H1 (cell line): ENCODE data around the gene JPH2. TPM values are rescaled to one million over a fixed set of nuclear protein-coding genes. Genes with fewer than 3 reads are reported as not detected.
A peak's percentile ranks its signal among the peaks of the same experiment; 100 is the strongest.

ENCODE experiments used
- CTCF ChIA-PET: fragments of 300-600 bp; sonication (Branson Sonifier 250); formaldehyde crosslinking; loops from one replicate; lab custom pipeline; 2021; ENCODE audit not compliant: partially characterized antibody; lab: Charles Lee
- POLR2A ChIA-PET: fragments of 300-600 bp; sonication (Branson Sonifier 250); formaldehyde crosslinking; loops from one replicate; lab custom pipeline; 2021; ENCODE audit warnings: inconsistent platforms; ENCODE audit not compliant: partially characterized antibody; lab: Charles Lee
- DNase-seq, 2 experiments: peaks; one replicate each; pipeline versions ENCODE4 v3.0.0 to v3.0.0-alpha.2; 2010 to 2022; ENCODE audit warnings: low spot score in 2 of 2, low read depth in 1 of 2, mixed read lengths in 1 of 2
- FAIRE-seq: peaks from 2 replicates; lab custom pipeline; 2011; peaks lifted over from hg19 to GRCh38; lab: Jason Lieb, UNC
- H2AFZ ChIP-seq: 2 replicates; pipeline ENCODE4 v1.8.1; 2012; ENCODE audit warnings: low read length, inconsistent platforms
- H2AK5ac ChIP-seq: 2 replicates; pipeline ENCODE4 v1.6.1; 2013; ENCODE audit warnings: low read depth, low read length
- H2BK120ac ChIP-seq: replicated peaks from 2 replicates; pipeline ENCODE3; 2013; ENCODE audit warnings: low read depth, low read length, inconsistent platforms
- H2BK12ac ChIP-seq: 2 replicates; pipeline ENCODE4 v1.6.1; 2013; ENCODE audit warnings: low read depth, low read length
- H2BK15ac ChIP-seq: 2 replicates; pipeline ENCODE4 v1.6.1; 2013; ENCODE audit warnings: low read length
- H2BK20ac ChIP-seq: 2 replicates; pipeline ENCODE4 v1.6.1; 2013; ENCODE audit warnings: low read length
- H2BK5ac ChIP-seq: 2 replicates; pipeline ENCODE4 v1.6.1; 2013; ENCODE audit warnings: low read depth, low read length
- H3K14ac ChIP-seq: 2 replicates; pipeline ENCODE4 v1.6.1; 2013; ENCODE audit warnings: inconsistent platforms; ENCODE audit not compliant: insufficient read length
- H3K18ac ChIP-seq: 2 replicates; pipeline ENCODE4 v1.6.1; 2013; ENCODE audit warnings: low read length; ENCODE audit errors: extremely low read depth
- H3K23ac ChIP-seq: 2 replicates; pipeline ENCODE4 v1.6.1; 2013; ENCODE audit warnings: inconsistent platforms; ENCODE audit not compliant: insufficient read length
- H3K23me2 ChIP-seq: 2 replicates; pipeline ENCODE4 v1.6.1; 2013; ENCODE audit warnings: low read depth, low read length
- H3K27ac ChIP-seq: 2 replicates; pipeline ENCODE4 v1.6.1; 2011; ENCODE audit warnings: low read depth, low read length, inconsistent platforms
- H3K27me3 ChIP-seq, 4 experiments: replicated peaks in 1 of 4; 1 replicate in 1 of 4; 2 replicates in 3 of 4; pipeline versions ENCODE4 v1.6.1 to v1.8.1; 2011 to 2013; ENCODE audit warnings: low read length in 3 of 4, mild to moderate bottlenecking in 3 of 4, inconsistent platforms in 2 of 4, mixed read lengths in 2 of 4, moderate library complexity in 1 of 4; ENCODE audit not compliant: control insufficient read depth in 3 of 4, insufficient read depth in 3 of 4; ENCODE audit errors: extremely low read depth in 1 of 4
- H3K36me3 ChIP-seq, 4 experiments: 2 replicates each; pipeline versions ENCODE4 v1.6.1 to v1.8.1; 2011 to 2013; ENCODE audit warnings: mild to moderate bottlenecking in 4 of 4, low read length in 3 of 4, moderate library complexity in 2 of 4, control low read depth in 1 of 4, inconsistent platforms in 1 of 4; ENCODE audit not compliant: insufficient read depth in 4 of 4, control insufficient read depth in 2 of 4
- H3K4ac ChIP-seq: replicated peaks from 2 replicates; pipeline ENCODE3; 2013; ENCODE audit warnings: low read length, low read depth, mixed read lengths, inconsistent platforms; ENCODE audit not compliant: insufficient read length
- H3K4me1 ChIP-seq, 4 experiments: replicated peaks in 1 of 4; 1 replicate in 1 of 4; 2 replicates in 3 of 4; pipeline versions ENCODE4 v1.6.1 to v1.8.1; 2011 to 2013; ENCODE audit warnings: low read length in 3 of 4, inconsistent platforms in 2 of 4, mixed read lengths in 1 of 4; ENCODE audit not compliant: insufficient read depth in 4 of 4, control insufficient read depth in 3 of 4
- H3K4me2 ChIP-seq, 2 experiments: 2 replicates each; pipeline versions ENCODE4 v1.6.1 to v1.8.1; 2011 to 2013; ENCODE audit warnings: low read depth in 2 of 2, low read length in 2 of 2, control low read depth in 1 of 2, inconsistent platforms in 1 of 2, mild to moderate bottlenecking in 1 of 2; ENCODE audit not compliant: insufficient read depth in 1 of 2
- H3K4me3 ChIP-seq, 4 experiments: fragments of 200-600, 300-600 bp in 1 of 4; sonication (generic), shearing (Covaris generic), sonication (Bioruptor Twin) in 1 of 4; 2 replicates each; pipeline versions ENCODE4 v1.5.1 to v1.8.1; 2011 to 2016; ENCODE audit warnings: low read length in 4 of 4, low read depth in 3 of 4, control low read depth in 2 of 4, inconsistent platforms in 2 of 4, mild to moderate bottlenecking in 2 of 4, mixed read lengths in 1 of 4, moderate library complexity in 1 of 4; ENCODE audit not compliant: insufficient read depth in 2 of 4; ENCODE audit errors: extremely low read depth in 1 of 4
- H3K56ac ChIP-seq: replicated peaks from 2 replicates; pipeline ENCODE3; 2013; ENCODE audit warnings: low read depth, mild to moderate bottlenecking, mixed read lengths, low read length, inconsistent platforms; ENCODE audit not compliant: insufficient read length
- H3K79me1 ChIP-seq: 2 replicates; pipeline ENCODE4 v1.6.1; 2013; ENCODE audit warnings: low read depth, low read length, control low read depth
- H3K79me2 ChIP-seq, 2 experiments: 2 replicates each; pipeline versions ENCODE4 v1.6.1 to v1.8.1; 2012 to 2013; ENCODE audit warnings: low read length in 2 of 2, mild to moderate bottlenecking in 2 of 2, inconsistent platforms in 1 of 2; ENCODE audit not compliant: insufficient read depth in 2 of 2, control insufficient read depth in 1 of 2
- H3K9ac ChIP-seq, 4 experiments: replicated peaks in 1 of 4; 1 replicate in 1 of 4; 2 replicates in 3 of 4; pipeline versions ENCODE4 v1.6.1 to v1.8.1; 2011 to 2013; ENCODE audit warnings: low read depth in 3 of 4, low read length in 3 of 4, control low read depth in 2 of 4, mild to moderate bottlenecking in 2 of 4, moderate library complexity in 2 of 4, inconsistent platforms in 1 of 4; ENCODE audit errors: extremely low read depth in 1 of 4
- H3K9me3 ChIP-seq, 2 experiments: 2 replicates each; pipeline versions ENCODE4 v1.6.1 to v1.8.1; 2012 to 2013; ENCODE audit warnings: mild to moderate bottlenecking in 2 of 2, moderate library complexity in 2 of 2, control low read depth in 1 of 2, inconsistent platforms in 1 of 2, low read depth in 1 of 2, low read length in 1 of 2, mixed read lengths in 1 of 2; ENCODE audit not compliant: insufficient read depth in 2 of 2
- H4K20me1 ChIP-seq, 2 experiments: replicated peaks in 1 of 2; 2 replicates each; pipeline versions ENCODE3 to v1.8.1; 2011 to 2013; ENCODE audit warnings: inconsistent platforms in 2 of 2, low read length in 2 of 2, mild to moderate bottlenecking in 1 of 2; ENCODE audit not compliant: insufficient read depth in 2 of 2, control insufficient read depth in 1 of 2
- H4K5ac ChIP-seq: 2 replicates; pipeline ENCODE4 v1.6.1; 2013; ENCODE audit warnings: low read length, low read depth, mixed read lengths, inconsistent platforms; ENCODE audit not compliant: insufficient read length
- H4K8ac ChIP-seq: 2 replicates; pipeline ENCODE4 v1.8.0; 2013; ENCODE audit warnings: mild to moderate bottlenecking, moderate library complexity, low read length, inconsistent platforms; ENCODE audit not compliant: insufficient read depth; ENCODE audit errors: extremely low read depth
- H4K91ac ChIP-seq: replicated peaks from 2 replicates; pipeline ENCODE3; 2013; ENCODE audit warnings: low read length, mixed read lengths, inconsistent platforms; ENCODE audit not compliant: insufficient read length
- KDM1A ChIP-seq: fragments of 200-600, 300-600 bp; sonication (generic); IDR thresholded peaks from 2 replicates; pipeline ENCODE4 v1.7.1; 2016; ENCODE audit warnings: mild to moderate bottlenecking, low read length, borderline replicate concordance
- WGBS, 2 experiments: shearing (Covaris generic) in 1 of 2; methylation state at CpG; one replicate each; pipeline versions ENCODE4 v1.1.6 to v1.1.7; 2013 to 2015; ENCODE audit warnings: low lambda C conversion rate in 2 of 2, mixed read lengths in 2 of 2, inconsistent platforms in 1 of 2, low coverage in 1 of 2, missing lambda C conversion rate in 1 of 2; ENCODE audit not compliant: insufficient replicate concordance in 2 of 2, insufficient coverage in 1 of 2, insufficient read length in 1 of 2; ENCODE audit errors: extremely low coverage in 1 of 2, missing lambda C conversion rate in 1 of 2; 5-methylcytosine and 5-hydroxymethylcytosine counted together
- polyA plus RNA-seq, 7 experiments: library from polyadenylated mRNA; depleted of rRNA in 3 of 7; stranded (reverse) in 5 of 7; unstranded in 2 of 7; fragments of >200 nt in 5 of 7; fragments of 200-250 nt in 2 of 7; gene quantifications; 1 replicate in 5 of 7; 2 replicates in 1 of 7; 4 replicates in 1 of 7; pipeline versions ENCODE4 v1.2.1 to v1.2.3, GENCODE V29; 2011 to 2013; ENCODE audit warnings: missing spikeins in 2 of 7, mixed read lengths in 2 of 7
- total RNA-seq: library from RNA; stranded (reverse); fragmentation: NEBNext Ultra II Directional; extraction: Animal tissue kit (Norgen Biotek cat#: 25700); gene quantifications from 2 replicates; pipeline ENCODE4 v1.2.1, GENCODE V29; 2021

The JPH2 gene
- total and polyA plus RNA-seq, 2 of the 8 experiments (the other 6 are each of a cell fraction or from before 2014, with no cell fraction given), result 0.59 to 1.3 TPM

DNA sequence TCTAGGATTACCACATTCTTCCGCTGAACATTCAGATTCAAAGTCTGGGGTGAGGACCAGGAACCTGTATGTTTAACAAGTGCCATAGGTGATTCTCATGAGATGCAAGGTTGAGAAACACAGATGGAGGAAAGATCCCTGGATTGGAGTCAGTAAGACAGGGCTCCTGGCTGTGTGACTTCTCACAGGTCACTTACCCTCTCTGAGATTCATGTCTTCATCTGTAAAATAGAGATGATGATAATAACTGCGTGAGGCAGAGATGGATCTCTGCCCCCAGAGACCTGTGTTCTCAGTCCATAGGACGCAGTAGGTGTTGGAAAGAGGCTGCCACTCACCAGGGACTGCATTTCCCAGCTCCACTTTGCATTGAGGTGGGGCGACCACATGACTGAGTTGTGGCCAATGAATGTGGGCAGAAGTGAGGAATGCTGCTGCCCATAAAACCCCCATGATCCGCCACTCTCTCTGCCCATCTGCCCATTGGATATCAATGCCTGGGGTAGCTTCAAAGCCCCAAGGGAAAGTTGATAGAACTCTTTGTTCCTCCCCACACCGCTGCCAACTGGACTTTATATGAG, 46.5 kb upstream of the JPH2 start:
- H3K79me1 ChIP-seq, result no peaks in the 10 kb centered on the region
- no peak overlapping the region for H3K27ac ChIP-seq
- no peak overlapping the region for H4K5ac ChIP-seq
- no peaks in the 10 kb centered on the region for H3K36me3 ChIP-seq
- H3K9me3 ChIP-seq, result peaks cover 0 to under 1% of the 10 kb centered on the region in 2 experiments; a peak in 1 of 4 replicates
- no peaks in the 10 kb centered on the region for H3K27me3 ChIP-seq
- peaks cover 0 to 6% (median 0%) of the 10 kb centered on the region in 4 experiments; a peak in 4 of 7 replicates for H3K4me1 ChIP-seq
- H3K9ac ChIP-seq, result no peak overlapping the region
- no peak for DNase-seq
- WGBS, 2 experiments, result 89% methylated on average over 6 of the region's 6 CpGs; no CpG with 5 or more reads in 1 of the 2 experiments
- ChIA-PET POLR2A (interaction anchor here (2.0 to 2.1 kb wide), 2 partner anchors 14 to 77 kb away, joined by 4 to 9 read pairs; partner anchors contain the start of genes FITM2 and GDAP1L1), CTCF (interaction anchor here (1.0 to 4.0 kb wide), 7 partner anchors 10 to 149 kb away, joined by 3 to 26 read pairs (median 4); partner anchors contain the start of gene GDAP1L1)
- no peak overlapping the region for H3K4me3 ChIP-seq
- no peaks in the 10 kb centered on the region for H3K23me2 ChIP-seq
- no peak overlapping the region for H2BK20ac ChIP-seq
- H3K23ac ChIP-seq, result no peak overlapping the region
- H4K91ac ChIP-seq, result no peak overlapping the region
- no peaks in the 10 kb centered on the region for H3K79me2 ChIP-seq
- no peak overlapping the region for H2BK15ac ChIP-seq
- no peak overlapping the region for H3K4ac ChIP-seq
- no peak overlapping the region for H3K14ac ChIP-seq
- H2BK120ac ChIP-seq, result no peak overlapping the region
- no peak overlapping the region for H2AFZ ChIP-seq
- no peaks in the 10 kb centered on the region for H4K20me1 ChIP-seq
- no peak overlapping the region for H2BK5ac ChIP-seq
- peak overlapping the region; percentile 7; the same call in 1 of the 2 replicates for H2BK12ac ChIP-seq
- H2AK5ac ChIP-seq, result no peak overlapping the region
- no peak overlapping the region for H3K4me2 ChIP-seq
- FAIRE-seq, result no peak
- no peak overlapping the region for H3K18ac ChIP-seq
- no peak overlapping the region for H3K56ac ChIP-seq
- H4K8ac ChIP-seq, result no peak overlapping the region
- TF ChIP-seq KDM1A, result peak; percentile 30; the same call in 1 of the 2 replicates
